K562 (cell line): Measurements from ENCODE around the gene NEDD9. TPM values are rescaled to one million over a fixed set of nuclear protein-coding genes. Genes with fewer than 3 reads are reported as not detected.

Experiments used
- ATAC-seq: fragments of 200-7000 bp; cut with Tn5 transposase; 3 replicates; pipeline ENCODE4 v1.9.1; 2020; ENCODE audit warnings: moderate library complexity
- BruUV-seq: library from RNA; stranded (reverse); fragments of 400-500 nt; replicated peaks from 2 replicates; lab custom pipeline; 2021; lab: Mats Ljungman, UMichigan
- CTCF ChIA-PET: fragments of 300-600 bp; formaldehyde crosslinking; extraction: SDS; loops from one replicate; lab custom pipeline; 2021; ENCODE audit warnings: low intra/inter-chr PET ratio; lab: Yijun Ruan, JAX
- POLR2A ChIA-PET: fragments of 300-600, 350-650 bp; sonication (Branson Sonifier 250); formaldehyde crosslinking; extraction: SDS; loops from one replicate; lab custom pipeline; 2021; ENCODE audit warnings: antibody characterized with exemption, inconsistent platforms; lab: Yijun Ruan, JAX
- DNase-seq, 4 experiments: peaks; one replicate each; pipeline versions ENCODE4 v3.0.0 to v3.0.0-alpha.2; 2011 to 2018; ENCODE audit warnings: low spot score in 3 of 4, mixed read lengths in 3 of 4; ENCODE audit errors: extremely low read depth in 1 of 4
- FAIRE-seq: peaks from 2 replicates; lab custom pipeline; 2011; peaks lifted over from hg19 to GRCh38; lab: Jason Lieb, UNC
- H2AFZ ChIP-seq: 2 replicates; pipeline ENCODE4 v1.6.0; 2011; ENCODE audit warnings: low read depth, low read length, control low read depth, inconsistent platforms
- H3K27ac ChIP-seq: fragments of 200-600 bp; 3 replicates; pipeline ENCODE4 v1.8.0; 2011; ENCODE audit warnings: low read depth, mild to moderate bottlenecking, control low read depth, inconsistent platforms, low read length, moderate library complexity, mixed read lengths; ENCODE audit errors: extremely low read depth
- H3K27me3 ChIP-seq, 2 experiments: fragments of 300-600 bp in 1 of 2; 2 replicates in 1 of 2; 3 replicates in 1 of 2; pipeline versions ENCODE4 v1.6.0 to v1.8.0; 2011; ENCODE audit warnings: inconsistent platforms in 2 of 2, low read length in 2 of 2, mild to moderate bottlenecking in 1 of 2, mixed read lengths in 1 of 2, moderate library complexity in 1 of 2; ENCODE audit not compliant: control insufficient read depth in 2 of 2, insufficient read depth in 2 of 2
- H3K36me3 ChIP-seq: fragments of 300-600 bp; 3 replicates; pipeline ENCODE4 v1.8.0; 2011; ENCODE audit warnings: mild to moderate bottlenecking, low read length, inconsistent platforms; ENCODE audit not compliant: control insufficient read depth, insufficient read depth
- H3K4me1 ChIP-seq, 2 experiments: fragments of 200-600 bp in 1 of 2; replicated peaks in 1 of 2; 2 replicates in 1 of 2; 3 replicates in 1 of 2; pipeline versions ENCODE4 v1.5.1 to v1.8.0; 2011; ENCODE audit warnings: inconsistent platforms in 2 of 2, low read length in 2 of 2, mild to moderate bottlenecking in 1 of 2, mixed read lengths in 1 of 2, moderate library complexity in 1 of 2; ENCODE audit not compliant: control insufficient read depth in 2 of 2, insufficient read depth in 2 of 2
- H3K4me2 ChIP-seq: 2 replicates; pipeline ENCODE4 v1.6.1; 2011; ENCODE audit warnings: low read length, control low read depth, inconsistent platforms, mixed read lengths; ENCODE audit not compliant: insufficient read depth
- H3K4me3 ChIP-seq: fragments of 200-600 bp; sonication (generic), shearing (Covaris generic); 2 replicates; pipeline ENCODE4 v1.5.1; 2016; ENCODE audit warnings: control low read depth, inconsistent platforms
- H3K79me2 ChIP-seq: fragments of 200-600 bp; 3 replicates; pipeline ENCODE4 v1.8.0; 2011; ENCODE audit warnings: low read length, inconsistent platforms; ENCODE audit not compliant: control insufficient read depth, insufficient read depth
- H3K9ac ChIP-seq, 2 experiments: 2 replicates each; pipeline versions ENCODE4 v1.6.0 to v1.6.1; 2011; ENCODE audit warnings: low read depth in 2 of 2, low read length in 2 of 2, control low read depth in 1 of 2, inconsistent platforms in 1 of 2, mild to moderate bottlenecking in 1 of 2, mixed read lengths in 1 of 2; ENCODE audit not compliant: insufficient read depth in 1 of 2
- H3K9me1 ChIP-seq: one replicate; pipeline ENCODE4 v1.6.0; 2011; ENCODE audit warnings: inconsistent platforms, mild to moderate bottlenecking, low read length, moderate library complexity; ENCODE audit not compliant: control insufficient read depth, insufficient read depth
- H3K9me3 ChIP-seq: replicated peaks from 2 replicates; pipeline ENCODE4 v1.5.1; 2011; ENCODE audit warnings: low read depth, low read length, inconsistent platforms; ENCODE audit not compliant: control insufficient read depth, insufficient read depth
- H4K20me1 ChIP-seq: replicated peaks from 2 replicates; pipeline ENCODE4 v1.6.1; 2011; ENCODE audit warnings: low read length, inconsistent platforms, mixed read lengths; ENCODE audit not compliant: control insufficient read depth, insufficient read depth
- CC2D1A ChIP-seq: fragments of 450-650 bp; IDR thresholded peaks from 2 replicates; pipeline ENCODE4 v1.6.1; 2017; ENCODE audit warnings: mild to moderate bottlenecking
- KLF16 ChIP-seq: IDR thresholded peaks from 2 replicates; pipeline ENCODE4 v1.6.1; 2016; ENCODE audit warnings: antibody characterized with exemption
- SP2 ChIP-seq: IDR thresholded peaks from 2 replicates; pipeline ENCODE4 v1.6.1; 2011; ENCODE audit warnings: mild to moderate bottlenecking, low read depth, low read length, moderate library complexity; ENCODE audit not compliant: poor library complexity, severe bottlenecking; ENCODE audit errors: extremely low read depth
- TAF7 ChIP-seq: fragments of 450-650 bp; IDR thresholded peaks from 2 replicates; pipeline ENCODE4 v1.6.1; 2016; ENCODE audit warnings: missing genetic modification characterization, missing compliant biosample characterization
- WGBS: fragments of 100-300 bp; shearing (Covaris generic); methylation state at CpG from one replicate; pipeline ENCODE4 v1.1.6; 2016; ENCODE audit warnings: low coverage, mixed read lengths; ENCODE audit not compliant: insufficient coverage; ENCODE audit errors: missing lambda C conversion rate; 5-methylcytosine and 5-hydroxymethylcytosine counted together
- in situ Hi-C: fragments of 300-500 bp; cut with MboI; formaldehyde crosslinking; loops from 4 replicates; pipeline ENCODE4 v1.15.0; 2018; ENCODE audit warnings: inconsistent platforms, mixed read lengths
- intact Hi-C: fragments of 100-400 bp; cut with micrococcal nuclease; formaldehyde crosslinking; loops from 2 replicates; pipeline ENCODE4 v1.14.2; 2022
- polyA plus RNA-seq, 8 experiments: library from polyadenylated mRNA; depleted of rRNA in 4 of 8; stranded (reverse) in 5 of 8; unstranded in 3 of 8; fragments of >200 nt; fragmentation: Nextera tagmentation in 2 of 8; fragmentation: Illumina TruSeq in 1 of 8; extraction: Ambion mirVana in 2 of 8; extraction: Trizol in 1 of 8; gene quantifications; 2 replicates each; pipeline versions ENCODE4 v1.2.1 to v1.2.3, GENCODE V29; 2011 to 2014; ENCODE audit warnings: inconsistent platforms in 1 of 8, missing spikeins in 1 of 8
- total RNA-seq, 7 experiments: library from RNA; depleted of rRNA in 6 of 7; stranded (reverse); fragments of >200 nt in 6 of 7; fragmentation: Illumina TruSeq in 2 of 7; extraction: Trizol in 2 of 7; gene quantifications; 2 replicates each; pipeline versions ENCODE4 v1.2.1 to v1.2.3, GENCODE V29; 2011 to 2021; ENCODE audit warnings: low replicate concordance in 1 of 7
- TF ChIP-seq, protein P1 (sequence below): fragments of 450-650 bp; IDR thresholded peaks from one replicate; pipeline ENCODE4 v1.6.1; 2018; ENCODE audit warnings: mild to moderate bottlenecking, moderate library complexity; ENCODE audit not compliant: partially characterized antibody

Gene NEDD9
- total and polyA plus RNA-seq, 9 of the 15 experiments (the other 6 are each of a cell fraction or from before 2014, with no cell fraction given) = 0.04 to 0.18 (median 0.15) TPM; not detected in 6

DNA sequence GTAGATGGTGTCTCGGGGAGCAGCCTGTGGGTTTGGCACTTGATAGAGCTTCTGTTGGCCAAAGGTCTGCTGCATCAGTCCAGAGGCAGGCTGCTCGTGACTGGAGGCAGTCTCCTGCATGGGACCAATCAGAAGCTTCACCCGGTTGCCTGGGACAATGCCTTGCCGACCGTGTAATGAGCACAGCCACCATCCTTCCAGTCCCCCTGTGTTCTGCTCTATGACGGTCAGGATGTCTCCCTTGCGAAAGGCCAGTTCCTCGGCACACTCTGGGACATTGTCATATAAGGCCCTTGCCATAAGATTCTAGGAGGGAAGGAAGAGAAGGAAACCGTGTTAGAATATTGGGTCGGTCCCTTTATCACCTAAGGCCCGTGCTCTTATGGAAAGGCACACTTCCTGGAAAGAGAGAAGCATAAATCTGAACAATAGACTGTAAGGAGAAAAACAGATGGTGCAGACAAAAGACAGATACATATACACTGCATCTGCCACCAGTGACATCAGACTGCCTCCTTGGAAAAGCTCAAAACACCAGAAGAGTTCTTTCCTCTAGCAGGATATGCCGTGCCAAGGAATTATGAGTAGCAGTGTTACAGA is 18.9 kb downstream of the NEDD9 start:
- no peak overlapping the region for H2AFZ ChIP-seq
- no peaks in the 10 kb centered on the region for H3K79me2 ChIP-seq
- H3K9me3 ChIP-seq = no peaks in the 10 kb centered on the region
- ATAC-seq = no peak
- H3K27ac ChIP-seq = no peak overlapping the region
- no peak for DNase-seq
- peaks cover 28 to 40% of the 10 kb centered on the region in 2 experiments; a peak in 4 of 5 replicates for H3K27me3 ChIP-seq
- H3K9me1 ChIP-seq = no peaks in the 10 kb centered on the region
- H3K36me3 ChIP-seq = no peaks in the 10 kb centered on the region
- CTCF ChIA-PET = no interaction called here
- POLR2A ChIA-PET = interaction anchor here (0.6 to 1.8 kb wide), 4 partner anchors 17 to 779 kb away, joined by 3 to 7 read pairs (median 4); no protein-coding TSS in a partner anchor
- H3K4me3 ChIP-seq = no peak overlapping the region
- TF ChIP-seq, protein P1, sequence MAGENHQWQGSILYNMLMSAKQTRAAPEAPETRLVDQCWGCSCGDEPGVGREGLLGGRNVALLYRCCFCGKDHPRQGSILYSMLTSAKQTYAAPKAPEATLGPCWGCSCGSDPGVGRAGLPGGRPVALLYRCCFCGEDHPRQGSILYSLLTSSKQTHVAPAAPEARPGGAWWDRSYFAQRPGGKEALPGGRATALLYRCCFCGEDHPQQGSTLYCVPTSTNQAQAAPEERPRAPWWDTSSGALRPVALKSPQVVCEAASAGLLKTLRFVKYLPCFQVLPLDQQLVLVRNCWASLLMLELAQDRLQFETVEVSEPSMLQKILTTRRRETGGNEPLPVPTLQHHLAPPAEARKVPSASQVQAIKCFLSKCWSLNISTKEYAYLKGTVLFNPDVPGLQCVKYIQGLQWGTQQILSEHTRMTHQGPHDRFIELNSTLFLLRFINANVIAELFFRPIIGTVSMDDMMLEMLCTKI = no peak
- TF ChIP-seq KLF16 (no peak), CC2D1A (no peak), TAF7 (tag) (no peak), SP2 (peak; percentile 3)
- TF ChIP-seq, all 486 proteins: peak for 1
- Histone ChIP-seq H3K4me1 (no peaks in the 10 kb centered on the region), H4K20me1 (no peaks in the 10 kb centered on the region), H3K4me2 (no peak overlapping the region), H3K9ac (no peak overlapping the region)
- intact Hi-C loops (no loop called here), in situ Hi-C loops (no loop called here)
- 1% methylated on average over 12 of the region's 12 CpGs for WGBS
- no TSS peak for BruUV-seq
- no peak for FAIRE-seq
